ENCODE data around the gene CPTP.

CPTP gene

GRCh38 chr1:1292851-1293250 lies 31.8 kb upstream of the CPTP start:
- no peak for DNase-seq

- no peak for DNase-seq
These were observed 31.0 kb upstream of the CPTP start for GRCh38 chr1:1293263-1294249.

- no peak for DNase-seq
These were observed 30.2 kb upstream of the CPTP start for GRCh38 chr1:1294250-1294890.

- DNase-seq, result no peak
These were observed 29.3 kb upstream of the CPTP start for GRCh38 chr1:1295154-1295923.

- no peak for DNase-seq
These were observed 28.2 kb upstream of the CPTP start for GRCh38 chr1:1296070-1297061.

- no peak for DNase-seq
These were observed 26.7 kb upstream of the CPTP start for GRCh38 chr1:1297802-1298424.

- DNase-seq, result no peak
These were observed 25.5 kb upstream of the CPTP start for GRCh38 chr1:1298861-1299685.

GRCh38 chr1:1299686-1300351 lies 24.8 kb upstream of the CPTP start:
- DNase-seq, result no peak

- no peak for DNase-seq
These were observed 24.3 kb upstream of the CPTP start for GRCh38 chr1:1300352-1300739.

- DNase-seq, result no peak
These were observed 22.6 kb upstream of the CPTP start for GRCh38 chr1:1302006-1302430.

- no peak for DNase-seq
These were observed 21.6 kb upstream of the CPTP start for GRCh38 chr1:1302951-1303509.

- no peak for DNase-seq
These were observed 20.9 kb upstream of the CPTP start for GRCh38 chr1:1303736-1304135.

- DNase-seq, result no peak
These were observed 20.0 kb upstream of the CPTP start for GRCh38 chr1:1304331-1305299.

GRCh38 chr1:1305300-1306069 lies 19.1 kb upstream of the CPTP start:
- peak; percentile 53 for DNase-seq

- DNase-seq, result no peak
These were observed 18.4 kb upstream of the CPTP start for GRCh38 chr1:1306070-1306660.

- no peak for DNase-seq
These were observed 17.8 kb upstream of the CPTP start for GRCh38 chr1:1306661-1307260.
